GM06990 (cell line): ENCODE measurements around the gene SYNE2.
"Not testable (repeated sequence)": the region's sequence is repeated elsewhere in the genome, so short reads cannot be mapped to it uniquely, and the experiment has no call there.

ENCODE experiments used
- DNase-seq: peaks from one replicate; pipeline ENCODE4 v3.0.0-alpha.2; 2011; ENCODE audit not compliant: insufficient read length; ENCODE audit errors: extremely low read depth
- H3K27me3 ChIP-seq: replicated peaks from 2 replicates; pipeline ENCODE4 v1.6.0; 2011; ENCODE audit warnings: low read length; ENCODE audit not compliant: control insufficient read depth, insufficient read depth
- H3K36me3 ChIP-seq: 2 replicates; pipeline ENCODE4 v1.5.1; 2011; ENCODE audit warnings: low read length; ENCODE audit not compliant: control insufficient read depth, insufficient read depth
- H3K4me3 ChIP-seq: replicated peaks from 2 replicates; pipeline ENCODE4 v1.5.1; 2011; ENCODE audit warnings: low read depth, mild to moderate bottlenecking, control low read depth, low read length
- CTCF ChIP-seq: IDR thresholded peaks from 2 replicates; pipeline ENCODE4 v1.5.1; 2011; ENCODE audit warnings: low read length, control low read depth, mild to moderate bottlenecking, inconsistent platforms; ENCODE audit not compliant: insufficient read depth, poor library complexity, severe bottlenecking

SYNE2 gene

GRCh38 chr14:64174922-64175782 lies 322.3 kb downstream of the SYNE2 start:
- Histone ChIP-seq H3K4me3 (no peak overlapping the region), H3K27me3 (no peaks in the 10 kb centered on the region), H3K36me3 (peaks cover 5% of the 10 kb centered on the region)
- no peak for DNase-seq
- TF ChIP-seq CTCF = no peak

- DNase-seq = no peak
- Histone ChIP-seq H3K4me3 (no peak overlapping the region), H3K36me3 (peaks cover 1% of the 10 kb centered on the region; the same call in 1 of the 2 replicates), H3K27me3 (no peaks in the 10 kb centered on the region)
- TF ChIP-seq CTCF = no peak
These were observed 323.5 kb downstream of the SYNE2 start for GRCh38 chr14:64176330-64176729.

GRCh38 chr14:64178814-64179213 lies 326.0 kb downstream of the SYNE2 start:
- no peak for DNase-seq
- Histone ChIP-seq H3K4me3 (no peak overlapping the region), H3K27me3 (no peaks in the 10 kb centered on the region), H3K36me3 (no peaks in the 10 kb centered on the region; the same call in 1 of the 2 replicates)
- TF ChIP-seq CTCF = no peak

GRCh38 chr14:64182908-64183307 lies 330.1 kb downstream of the SYNE2 start:
- H3K4me3 ChIP-seq, H3K27me3 ChIP-seq, DNase-seq, H3K36me3 ChIP-seq: not testable (repeated sequence)

GRCh38 chr14:64184103-64184729 lies 331.4 kb downstream of the SYNE2 start:
- no peak for TF ChIP-seq CTCF
- Histone ChIP-seq H3K27me3 (no peaks in the 10 kb centered on the region), H3K36me3 (no peaks in the 10 kb centered on the region; the same call in none of the 2 replicates), H3K4me3 (no peak overlapping the region)
- DNase-seq = no peak

GRCh38 chr14:64185184-64185583 lies 332.4 kb downstream of the SYNE2 start:
- Histone ChIP-seq H3K27me3 (no peaks in the 10 kb centered on the region), H3K4me3 (no peak overlapping the region), H3K36me3 (no peaks in the 10 kb centered on the region; the same call in none of the 2 replicates)
- no peak for DNase-seq
- TF ChIP-seq CTCF = no peak
